OCI-M2 (cell line): ENCODE measurements around the gene RXFP1.

Source experiments
- DNase-seq: peaks from one replicate; lab custom pipeline; 2025; ENCODE audit not compliant: unreplicated experiment; lab: John Stamatoyannopoulos, UW

RXFP1 gene

GRCh38 chr4:158521484-158522088 lies at the start of gene RXFP1:
Gene RXFP1 (plus strand): TSS chr4:158521882. CDS start chr4:158521977, 95 bp downstream.
- no peak for DNase-seq

GRCh38 chr4:158481811-158482210 lies 39.9 kb upstream of the RXFP1 start:
- no peak for DNase-seq

GRCh38 chr4:158484173-158484885 lies 37.4 kb upstream of the RXFP1 start:
- DNase-seq, result no peak

- no peak for DNase-seq
Measured at GRCh38 chr4:158490629-158491028, 31.1 kb upstream of the RXFP1 start.

- DNase-seq, result no peak
Measured at GRCh38 chr4:158492391-158492790, 29.3 kb upstream of the RXFP1 start.

GRCh38 chr4:158496030-158496741 lies 25.5 kb upstream of the RXFP1 start:
- no peak for DNase-seq

- DNase-seq, result no peak
Measured at GRCh38 chr4:158500054-158500453, 21.6 kb upstream of the RXFP1 start.

GRCh38 chr4:158513256-158513655 lies 8.4 kb upstream of the RXFP1 start:
- DNase-seq, result no peak

GRCh38 chr4:158519226-158519625 lies 2.5 kb upstream of the RXFP1 start:
- no peak for DNase-seq

- DNase-seq, result no peak
Measured at GRCh38 chr4:158523990-158524535, 2.4 kb downstream of the RXFP1 start.

GRCh38 chr4:158527516-158527915 lies 5.8 kb downstream of the RXFP1 start:
- no peak for DNase-seq

- DNase-seq, result no peak
Measured at GRCh38 chr4:158529505-158529904, 7.8 kb downstream of the RXFP1 start.

GRCh38 chr4:158530381-158530780 lies 8.7 kb downstream of the RXFP1 start:
- DNase-seq, result no peak

GRCh38 chr4:158530898-158531297 lies 9.2 kb downstream of the RXFP1 start:
- DNase-seq, result no peak

GRCh38 chr4:158532556-158533231 lies 11.0 kb downstream of the RXFP1 start:
- DNase-seq, result no peak

GRCh38 chr4:158534727-158535126 lies 13.0 kb downstream of the RXFP1 start:
- DNase-seq, result no peak

- no peak for DNase-seq
Measured at GRCh38 chr4:158535130-158535614, 13.5 kb downstream of the RXFP1 start.

- no peak for DNase-seq
Measured at GRCh38 chr4:158536833-158537232, 15.2 kb downstream of the RXFP1 start.

GRCh38 chr4:158538176-158538575 lies 16.5 kb downstream of the RXFP1 start:
- DNase-seq, result no peak

GRCh38 chr4:158538911-158539310 lies 17.2 kb downstream of the RXFP1 start:
- DNase-seq, result no peak
